A549 treated with CpdA at 1 μM for 4 hours (cell line): ENCODE results near the gene SERHL2. TPM values are rescaled to one million over a fixed set of nuclear protein-coding genes. Genes with fewer than 3 reads are reported as not detected.

Source experiments
- total RNA-seq: library from RNA; stranded (reverse); fragments of 200-300 nt; extraction: Qiagen RNA extraction; gene quantifications from 5 replicates; pipeline ENCODE4 v1.2.3, GENCODE V29; 2022; ENCODE audit warnings: low read depth

SERHL2 gene
- total RNA-seq = 0.12 to 0.33 TPM (median 0.22 TPM) in 5 replicates

GRCh38 chr22:42553475-42554361, at the start of gene SERHL2:
SERHL2 (plus strand) TSS chr22:42553956; CDS start chr22:42554021, 65 bp downstream.

GRCh38 chr22:42519525-42520401, 34.0 kb upstream of the SERHL2 start, which contains the start of gene RRP7A:
RRP7A (minus strand) TSS chr22:42519796; CDS start chr22:42519786, 10 bp downstream.

GRCh38 chr22:42614312-42615091, 60.7 kb downstream of the SERHL2 start, which contains the start of gene POLDIP3:
POLDIP3 (minus strand) TSS chr22:42614883; CDS start chr22:42614857, 26 bp downstream.

Other genes with a start within 250 kb of the SERHL2 start
- gene NFAM1, start 121.6 kb upstream of the SERHL2 start, total RNA-seq = not detected in 5 replicates
- gene RRP7A, start 34.2 kb upstream of the SERHL2 start, total RNA-seq = 44.2 to 59.8 TPM (median 51.2 TPM) in 5 replicates
- gene POLDIP3, start 60.9 kb downstream of the SERHL2 start, total RNA-seq = 37.1 to 43.3 TPM (median 40.1 TPM) in 5 replicates
- gene ATP5MGL, start 86.6 kb downstream of the SERHL2 start, total RNA-seq = not detected in 5 replicates
- 83.1 to 110 TPM (median 103 TPM) in 5 replicates for gene CYB5R3, start 95.4 kb downstream of the SERHL2 start, total RNA-seq
- gene A4GALT, start 166.9 kb downstream of the SERHL2 start, total RNA-seq = 11.9 to 16.4 TPM (median 14.7 TPM) in 5 replicates